Esophagus squamous epithelium (tissue), 5 donors: ENCODE data around the gene MUSK. TPM values are rescaled to one million over a fixed set of nuclear protein-coding genes. Genes with fewer than 3 reads are reported as not detected.
A peak's percentile ranks its signal among the peaks of the same experiment; 100 is the strongest.
"Not testable (repeated sequence)": the region's sequence is repeated elsewhere in the genome, so short reads cannot be mapped to it uniquely, and the experiment has no call there.

Source experiments
- DNase-seq: peaks from one replicate; lab custom pipeline; 2025; lab: John Stamatoyannopoulos, UW
- H3K27ac ChIP-seq, 4 donors: fragments of 200-600 bp; sonication (generic); one replicate each; pipeline ENCODE4 v1.5.1; 2016 to 2019; ENCODE audit warnings: mild to moderate bottlenecking in 1 of 4
- H3K27me3 ChIP-seq, 4 donors: fragments of 200-600 bp; sonication (generic); 1 replicate in 3 of 4; 2 replicates in 1 of 4; pipeline versions ENCODE4 v1.5.1 to v1.6.0; 2017 to 2021; ENCODE audit warnings: antibody characterized with exemption in 1 of 4
- H3K36me3 ChIP-seq, 3 donors: fragments of 200-600 bp; sonication (generic); one replicate each; pipeline ENCODE4 v1.5.1; 2016 to 2019
- H3K4me1 ChIP-seq, 3 donors: fragments of 200-600 bp; sonication (generic); one replicate each; pipeline ENCODE4 v1.5.1; 2017 to 2019
- H3K4me3 ChIP-seq, 4 donors: fragments of 200-600 bp; sonication (generic); 1 replicate in 3 of 4; 2 replicates in 1 of 4; pipeline ENCODE4 v1.5.1; 2016 to 2019; ENCODE audit warnings: mild to moderate bottlenecking in 2 of 4, moderate library complexity in 1 of 4
- H3K9me3 ChIP-seq, 3 donors: fragments of 200-600 bp; sonication (generic); one replicate each; pipeline ENCODE4 v1.5.1; 2016 to 2019
- POLR2A ChIP-seq, 4 donors: fragments of 450-650 bp; IDR thresholded peaks; one replicate each; pipeline ENCODE4 v1.6.1; 2017; ENCODE audit warnings: antibody characterized with exemption in 4 of 4, mild to moderate bottlenecking in 4 of 4, moderate library complexity in 3 of 4
- WGBS, 2 donors: methylation state at CpG; one replicate each; pipeline ENCODE4 v1.1.5; 2018; 5-methylcytosine and 5-hydroxymethylcytosine counted together
- intact Hi-C: fragments of 100-400 bp; cut with DNase I; formaldehyde crosslinking; loops from one replicate; pipeline ENCODE4 v1.15.0; 2022
- total RNA-seq, 4 donors: library from RNA; depleted of rRNA; stranded (reverse); fragments of >200 nt; gene quantifications; one replicate each; pipeline ENCODE4 v1.1.0, GENCODE V29; 2016
- TF ChIP-seq, protein P1 (sequence below), 6 experiments: fragments of 450-650 bp in 4 of 6; fragments of 200-600 bp in 2 of 6; sonication (generic) in 2 of 6; IDR thresholded peaks; one replicate each; pipeline ENCODE4 v1.5.1; 2016 to 2019; ENCODE audit warnings: antibody characterized with exemption in 6 of 6, mild to moderate bottlenecking in 4 of 6, moderate library complexity in 4 of 6
- donor health status: DM: yes; HTN: yes; CAD: no.

Gene MUSK
- total RNA-seq, 4 donors from 2014 or later, result 0.15 to 10.1 (median 1.5) TPM

DNA sequence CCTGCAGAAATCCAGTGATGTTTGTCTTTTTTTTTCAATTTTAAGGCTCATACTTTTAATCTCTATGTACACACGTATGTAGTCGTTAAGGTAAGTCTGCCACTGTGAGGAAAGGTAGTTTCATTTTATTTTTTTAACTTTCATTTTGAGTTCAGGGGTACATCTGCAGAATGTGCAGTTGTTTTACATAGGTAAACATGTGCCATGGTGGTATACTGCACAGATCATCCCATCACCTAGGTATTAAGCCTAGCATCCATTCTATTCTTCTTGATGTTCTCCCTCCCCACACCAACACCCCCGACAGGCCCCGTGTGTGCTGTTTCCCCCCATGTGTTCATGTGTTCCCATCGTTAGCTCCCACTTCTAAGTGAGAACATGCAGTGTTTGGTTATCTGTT lies 19.7 kb downstream of the MUSK start:
- Histone ChIP-seq H3K36me3 (no peaks in the 10 kb centered on the region), H3K27me3 (no peaks in the 10 kb centered on the region), H3K4me3 (no peak overlapping the region), H3K4me1 (peaks cover 0 to 19% (median 4%) of the 10 kb centered on the region in 3 donors), H3K27ac (peak overlapping the region in 1 of 4 donors; percentile 33), H3K9me3 (no peaks in the 10 kb centered on the region)
- TF ChIP-seq, protein P1, sequence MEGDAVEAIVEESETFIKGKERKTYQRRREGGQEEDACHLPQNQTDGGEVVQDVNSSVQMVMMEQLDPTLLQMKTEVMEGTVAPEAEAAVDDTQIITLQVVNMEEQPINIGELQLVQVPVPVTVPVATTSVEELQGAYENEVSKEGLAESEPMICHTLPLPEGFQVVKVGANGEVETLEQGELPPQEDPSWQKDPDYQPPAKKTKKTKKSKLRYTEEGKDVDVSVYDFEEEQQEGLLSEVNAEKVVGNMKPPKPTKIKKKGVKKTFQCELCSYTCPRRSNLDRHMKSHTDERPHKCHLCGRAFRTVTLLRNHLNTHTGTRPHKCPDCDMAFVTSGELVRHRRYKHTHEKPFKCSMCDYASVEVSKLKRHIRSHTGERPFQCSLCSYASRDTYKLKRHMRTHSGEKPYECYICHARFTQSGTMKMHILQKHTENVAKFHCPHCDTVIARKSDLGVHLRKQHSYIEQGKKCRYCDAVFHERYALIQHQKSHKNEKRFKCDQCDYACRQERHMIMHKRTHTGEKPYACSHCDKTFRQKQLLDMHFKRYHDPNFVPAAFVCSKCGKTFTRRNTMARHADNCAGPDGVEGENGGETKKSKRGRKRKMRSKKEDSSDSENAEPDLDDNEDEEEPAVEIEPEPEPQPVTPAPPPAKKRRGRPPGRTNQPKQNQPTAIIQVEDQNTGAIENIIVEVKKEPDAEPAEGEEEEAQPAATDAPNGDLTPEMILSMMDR (IDR thresholded peaks at IDR 0.05), result no peak
- TF ChIP-seq POLR2A (IDR thresholded peaks at IDR 0.05), result no peak
- WGBS, 2 donors, result 84 to 86% methylated on average over 5 of the region's 5 CpGs
- intact Hi-C loops, result no loop called here
- DNase-seq, result no peak

DNA sequence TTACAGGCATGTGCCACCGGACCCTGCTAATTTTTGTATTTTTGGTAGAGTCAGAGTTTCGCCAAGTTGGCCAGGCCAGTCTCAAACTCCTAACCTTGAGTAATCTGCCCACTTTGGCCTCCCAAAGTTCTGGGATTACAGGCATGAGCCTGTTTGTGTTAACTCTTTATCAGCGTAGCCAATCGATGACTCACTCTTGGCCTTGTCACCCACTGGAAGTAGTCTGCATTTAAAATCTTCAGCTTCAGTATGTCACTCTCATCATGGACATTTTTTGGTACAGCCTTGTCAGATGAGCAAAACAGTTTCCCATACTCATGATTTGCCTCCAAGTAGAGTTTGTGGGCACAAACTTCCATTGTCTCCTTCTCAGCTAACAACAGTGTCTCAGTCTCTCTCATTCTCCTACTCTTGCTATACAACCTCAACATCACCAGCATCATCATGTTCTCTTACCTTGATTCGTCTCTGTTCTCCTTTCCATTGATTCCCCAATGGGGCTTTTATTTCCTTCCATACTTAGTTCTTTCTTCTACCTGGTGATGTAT lies 22.5 kb downstream of the MUSK start:
- Histone ChIP-seq H3K27ac (no peak overlapping the region), H3K27me3 (no peaks in the 10 kb centered on the region), H3K4me1 (peaks cover 0 to 30% (median 6%) of the 10 kb centered on the region in 3 donors), H3K4me3 (no peak overlapping the region), H3K36me3 (no peaks in the 10 kb centered on the region), H3K9me3 (no peaks in the 10 kb centered on the region)
- WGBS, 2 donors, result 77 to 91% methylated on average over 5 of the region's 5 CpGs
- TF ChIP-seq POLR2A (IDR thresholded peaks at IDR 0.05), result no peak
- TF ChIP-seq, protein P1 (IDR thresholded peaks at IDR 0.05), result no peak
- intact Hi-C loops, result no loop called here
- DNase-seq, result no peak

DNA sequence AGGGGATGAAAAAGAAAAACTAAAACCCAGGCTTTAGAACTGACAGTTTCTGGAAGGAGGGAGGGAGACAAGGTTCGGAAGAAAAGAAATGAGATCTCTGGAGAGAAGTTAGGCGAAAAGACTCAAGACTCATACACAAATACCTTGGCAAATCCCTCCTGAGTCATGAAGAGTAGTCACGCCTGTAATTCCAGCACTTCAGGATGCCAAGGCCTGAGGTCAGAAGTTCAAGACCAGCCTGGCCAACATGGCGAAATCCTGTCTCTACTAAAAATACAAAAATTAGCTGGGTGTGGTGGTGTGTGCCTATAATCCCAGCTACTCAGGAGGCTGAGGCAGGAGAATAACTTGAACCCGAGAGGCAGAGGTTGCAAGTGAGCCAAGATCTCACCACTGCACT lies 27.3 kb downstream of the MUSK start:
- H3K27me3 ChIP-seq, intact Hi-C loops, DNase-seq, H3K9me3 ChIP-seq, H3K4me3 ChIP-seq, H3K36me3 ChIP-seq: not testable (repeated sequence)
- 34 to 41% methylated on average over 5 of the region's 5 CpGs for WGBS, 2 donors
- Histone ChIP-seq H3K4me1 (peaks cover 0 to 16% (median 2%) of the 10 kb centered on the region in 3 donors), H3K27ac (peak overlapping the region in 1 of 4 donors; percentile 63)

DNA sequence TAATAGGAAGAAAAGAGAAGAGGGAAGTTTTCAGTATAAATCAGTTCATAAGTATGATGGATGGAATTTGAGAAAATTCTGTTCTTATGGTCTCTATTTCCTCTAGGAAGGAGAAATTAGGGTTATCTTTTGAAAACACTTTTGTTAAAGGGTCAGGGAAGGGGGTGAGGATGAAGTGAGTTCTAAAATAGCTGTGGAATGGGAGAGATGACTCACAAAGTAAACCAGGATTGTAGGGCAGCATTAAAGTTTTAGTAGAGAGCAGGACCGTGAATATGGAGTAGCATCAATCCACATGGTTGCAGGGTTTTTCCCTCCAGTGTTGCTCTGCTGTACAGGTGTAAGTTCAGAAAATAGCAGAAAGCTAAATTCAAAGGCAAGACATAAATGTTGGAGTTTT lies 32.4 kb downstream of the MUSK start:
- H3K36me3 ChIP-seq, result no peaks in the 10 kb centered on the region
- no peaks in the 10 kb centered on the region for H3K27me3 ChIP-seq
- no peaks in the 10 kb centered on the region for H3K9me3 ChIP-seq
- intact Hi-C loops, result no loop called here
- H3K4me1 ChIP-seq, result peaks cover 0 to 25% (median 0%) of the 10 kb centered on the region in 3 donors
- DNase-seq, result no peak
- H3K27ac ChIP-seq, result no peak overlapping the region
- 26 to 30% methylated on average over 1 of the region's 1 CpG for WGBS, 2 donors
- no peak overlapping the region for H3K4me3 ChIP-seq
- TF ChIP-seq, protein P1 (IDR thresholded peaks at IDR 0.05), result no peak
- TF ChIP-seq POLR2A (IDR thresholded peaks at IDR 0.05), result no peak

DNA sequence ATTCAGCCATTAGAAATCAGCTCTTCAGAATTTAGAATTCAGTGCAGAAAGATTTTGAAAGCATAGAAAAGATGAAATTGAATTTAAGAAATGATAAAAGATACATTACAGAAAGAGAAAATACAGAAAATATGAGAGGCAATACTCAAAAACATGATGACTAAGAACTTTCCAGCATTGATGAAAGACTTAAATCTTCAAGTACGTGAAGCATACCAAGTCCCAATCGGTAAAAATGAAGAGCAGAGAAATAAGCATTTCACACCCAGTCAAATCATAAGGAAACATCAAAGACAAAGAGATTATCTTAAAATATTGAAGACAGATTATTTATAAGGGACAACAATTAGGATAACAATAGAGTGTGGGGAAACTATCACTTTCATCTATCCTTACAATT lies 35.1 kb downstream of the MUSK start:
- TF ChIP-seq, protein P1 (IDR thresholded peaks at IDR 0.05), result no peak
- no peak for TF ChIP-seq POLR2A (IDR thresholded peaks at IDR 0.05)
- H3K36me3 ChIP-seq, result no peaks in the 10 kb centered on the region
- DNase-seq, result no peak
- H3K27ac ChIP-seq, result no peak overlapping the region
- H3K27me3 ChIP-seq, result no peaks in the 10 kb centered on the region
- intact Hi-C loops, result no loop called here
- no peak overlapping the region for H3K4me3 ChIP-seq
- 38 to 78% methylated on average over 2 of the region's 2 CpGs for WGBS, 2 donors
- H3K9me3 ChIP-seq, result no peaks in the 10 kb centered on the region
- H3K4me1 ChIP-seq, result peaks cover 0 to 21% (median 0%) of the 10 kb centered on the region in 3 donors

DNA sequence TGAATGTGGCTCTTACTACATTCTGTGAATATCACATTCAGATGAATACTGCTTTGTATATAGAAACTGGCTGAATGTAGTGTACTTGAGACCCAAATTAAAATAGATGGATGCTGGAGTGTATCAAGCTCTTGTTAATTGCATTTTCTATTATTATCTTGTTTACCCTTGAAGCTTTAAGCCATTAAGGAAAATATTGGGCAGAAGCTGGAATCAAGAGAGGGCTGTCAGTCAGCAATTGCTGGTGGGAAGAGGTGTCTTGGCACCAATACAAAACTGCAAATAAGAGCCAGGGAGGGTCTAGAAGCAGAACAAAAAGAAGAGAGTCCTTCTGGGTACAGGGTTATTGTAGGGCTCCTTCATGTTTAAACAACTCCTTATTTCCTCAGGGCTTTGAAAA lies 38.8 kb downstream of the MUSK start:
- TF ChIP-seq, protein P1 (IDR thresholded peaks at IDR 0.05), result no peak
- no peak for TF ChIP-seq POLR2A (IDR thresholded peaks at IDR 0.05)
- Histone ChIP-seq H3K27ac (no peak overlapping the region), H3K9me3 (no peaks in the 10 kb centered on the region), H3K4me1 (peaks cover 0 to 8% (median 0%) of the 10 kb centered on the region in 3 donors), H3K4me3 (no peak overlapping the region), H3K36me3 (no peaks in the 10 kb centered on the region), H3K27me3 (no peaks in the 10 kb centered on the region)
- DNase-seq, result no peak
- intact Hi-C loops, result no loop called here
